Cardiac fibroblast (primary cell): ENCODE data around the gene NUDT7.

ENCODE experiments used
- DNase-seq, 2 donors: peaks; one replicate each; pipeline versions ENCODE4 v3.0.0 to v3.0.0-alpha.2; 2010; ENCODE audit warnings: low read depth in 2 of 2
- H3K4me3 ChIP-seq, 2 donors: replicated peaks in 1 of 2; 1 replicate in 1 of 2; 2 replicates in 1 of 2; pipeline ENCODE4 v1.5.1; 2011; ENCODE audit warnings: low read depth in 2 of 2, low read length in 2 of 2, mild to moderate bottlenecking in 2 of 2, moderate library complexity in 1 of 2
- CTCF ChIP-seq: IDR thresholded peaks from one replicate; pipeline ENCODE4 v1.5.1; 2011; ENCODE audit warnings: low read depth, mild to moderate bottlenecking, low read length, inconsistent platforms

The NUDT7 gene

GRCh38 chr16:77781091-77781490 lies 58.8 kb downstream of the NUDT7 start:
- no peak for TF ChIP-seq CTCF
- no peak overlapping the region for H3K4me3 ChIP-seq
- no peak for DNase-seq

GRCh38 chr16:77782694-77783093 lies 60.4 kb downstream of the NUDT7 start:
- no peak for TF ChIP-seq CTCF
- DNase-seq, result peak in 1 of 2 donors; percentile 12
- no peak overlapping the region for H3K4me3 ChIP-seq

GRCh38 chr16:77784441-77785372 lies 62.4 kb downstream of the NUDT7 start:
- H3K4me3 ChIP-seq, result no peak overlapping the region
- peak; percentile 25 for TF ChIP-seq CTCF
- peak in 1 of 2 donors; percentile 18 for DNase-seq

- no peak for TF ChIP-seq CTCF
- H3K4me3 ChIP-seq, result no peak overlapping the region
- DNase-seq, result no peak
These were observed 63.1 kb downstream of the NUDT7 start for GRCh38 chr16:77785373-77785764.

- TF ChIP-seq CTCF, result no peak
- DNase-seq, result no peak
- H3K4me3 ChIP-seq, result no peak overlapping the region
These were observed 64.0 kb downstream of the NUDT7 start for GRCh38 chr16:77786186-77786847.

GRCh38 chr16:77787452-77787851 lies 65.1 kb downstream of the NUDT7 start:
- H3K4me3 ChIP-seq, result no peak overlapping the region
- no peak for DNase-seq
- no peak for TF ChIP-seq CTCF
